IMR-90 (cell line): ENCODE data around the gene SYTL3. TPM values are rescaled to one million over a fixed set of nuclear protein-coding genes. Genes with fewer than 3 reads are reported as not detected.

Source experiments
- ATAC-seq: fragments of 200-7000 bp; cut with Tn5 transposase; 2 replicates; pipeline ENCODE4 v1.9.1; 2020; ENCODE audit warnings: low read depth, mild to moderate bottlenecking, moderate library complexity
- BruUV-seq: library from RNA; stranded (reverse); fragments of 400-500 nt; replicated peaks from 2 replicates; lab custom pipeline; 2021; lab: Mats Ljungman, UMichigan
- CTCF ChIA-PET: fragments of 300-600 bp; formaldehyde crosslinking; extraction: SDS; loops from one replicate; lab custom pipeline; 2021; ENCODE audit warnings: antibody characterized with exemption; lab: Yijun Ruan, JAX
- POLR2A ChIA-PET: fragments of 300-600 bp; sonication (Branson Sonifier 250); formaldehyde crosslinking; loops from one replicate; lab custom pipeline; 2022; ENCODE audit warnings: antibody characterized with exemption; ENCODE audit not compliant: unreplicated experiment; lab: Charles Lee
- DNase-seq: peaks from one replicate; pipeline ENCODE4 v3.0.0; 2013
- H2AFZ ChIP-seq: replicated peaks from 2 replicates; pipeline ENCODE3; 2013; ENCODE audit warnings: low read length, mild to moderate bottlenecking; ENCODE audit not compliant: poor library complexity
- H2AK5ac ChIP-seq: 2 replicates; pipeline ENCODE4 v1.6.1; 2013; ENCODE audit warnings: low read depth, low read length, inconsistent platforms
- H2AK9ac ChIP-seq: replicated peaks from 2 replicates; pipeline ENCODE3; 2013; ENCODE audit warnings: mild to moderate bottlenecking, low read depth, low read length, moderate library complexity; ENCODE audit not compliant: poor library complexity
- H2BK120ac ChIP-seq: 2 replicates; pipeline ENCODE4 v1.6.1; 2013; ENCODE audit warnings: low read depth, low read length, inconsistent platforms
- H2BK15ac ChIP-seq: 3 replicates; pipeline ENCODE4 v1.6.1; 2013; ENCODE audit warnings: low read depth, low read length, inconsistent platforms
- H2BK20ac ChIP-seq: 2 replicates; pipeline ENCODE4 v1.6.1; 2013; ENCODE audit warnings: low read depth, mild to moderate bottlenecking, inconsistent platforms, low read length, moderate library complexity
- H2BK5ac ChIP-seq: 2 replicates; pipeline ENCODE4 v1.6.1; 2013; ENCODE audit warnings: mild to moderate bottlenecking, low read depth, low read length, inconsistent platforms; ENCODE audit not compliant: poor library complexity, severe bottlenecking
- H3K14ac ChIP-seq: replicated peaks from 2 replicates; pipeline ENCODE4 v1.6.1; 2013; ENCODE audit warnings: low read depth, low read length, inconsistent platforms
- H3K18ac ChIP-seq: 2 replicates; pipeline ENCODE4 v1.6.1; 2013; ENCODE audit warnings: low read depth, low read length, control low read depth
- H3K23ac ChIP-seq: 2 replicates; pipeline ENCODE4 v1.6.1; 2013; ENCODE audit warnings: low read depth, low read length, inconsistent platforms
- H3K27ac ChIP-seq: 2 replicates; pipeline ENCODE4 v1.5.1; 2013; ENCODE audit warnings: mild to moderate bottlenecking, control low read depth, low read length; ENCODE audit not compliant: insufficient read depth
- H3K27me3 ChIP-seq: 2 replicates; pipeline ENCODE4 v1.6.1; 2013; ENCODE audit warnings: low read length; ENCODE audit not compliant: control insufficient read depth, insufficient read depth
- H3K36me3 ChIP-seq: 2 replicates; pipeline ENCODE4 v1.6.1; 2013; ENCODE audit warnings: low read length, mixed read lengths; ENCODE audit not compliant: control insufficient read depth, insufficient read depth
- H3K4ac ChIP-seq: 2 replicates; pipeline ENCODE4 v1.6.1; 2013; ENCODE audit warnings: low read depth, low read length, inconsistent platforms
- H3K4me1 ChIP-seq: 2 replicates; pipeline ENCODE4 v1.6.1; 2013; ENCODE audit warnings: low read length, mixed read lengths; ENCODE audit not compliant: control insufficient read depth, insufficient read depth
- H3K4me2 ChIP-seq: 2 replicates; pipeline ENCODE4 v1.6.1; 2013; ENCODE audit warnings: low read depth, mild to moderate bottlenecking, control low read depth, low read length, moderate library complexity
- H3K4me3 ChIP-seq: 2 replicates; pipeline ENCODE4 v1.5.1; 2013; ENCODE audit warnings: low read depth, mild to moderate bottlenecking, control low read depth, low read length, moderate library complexity; ENCODE audit not compliant: insufficient read depth
- H3K56ac ChIP-seq: 2 replicates; pipeline ENCODE4 v1.6.1; 2013; ENCODE audit warnings: low read length, inconsistent platforms; ENCODE audit not compliant: insufficient read depth; ENCODE audit errors: extremely low read depth
- H3K79me1 ChIP-seq, 2 experiments: 2 replicates each; pipeline ENCODE4 v1.6.1; 2013; ENCODE audit warnings: low read length in 2 of 2, inconsistent platforms in 1 of 2, low read depth in 1 of 2
- H3K9ac ChIP-seq: 2 replicates; pipeline ENCODE4 v1.6.1; 2013; ENCODE audit warnings: low read depth, low read length, control low read depth
- H3K9me1 ChIP-seq: 2 replicates; pipeline ENCODE4 v1.6.1; 2013; ENCODE audit warnings: low read length, inconsistent platforms; ENCODE audit not compliant: insufficient read depth
- H3K9me3 ChIP-seq: 2 replicates; pipeline ENCODE4 v1.6.1; 2013; ENCODE audit warnings: low read length; ENCODE audit not compliant: control insufficient read depth, insufficient read depth
- H4K20me1 ChIP-seq: 2 replicates; pipeline ENCODE4 v1.6.1; 2013; ENCODE audit warnings: low read length, inconsistent platforms; ENCODE audit not compliant: insufficient read depth
- H4K5ac ChIP-seq: 2 replicates; pipeline ENCODE4 v1.6.1; 2013; ENCODE audit warnings: mild to moderate bottlenecking, low read depth, low read length, control low read depth
- H4K8ac ChIP-seq, 2 experiments: 2 replicates each; pipeline ENCODE4 v1.6.1; 2013; ENCODE audit warnings: low read depth in 2 of 2, low read length in 2 of 2, control low read depth in 1 of 2, inconsistent platforms in 1 of 2
- H4K91ac ChIP-seq: 2 replicates; pipeline ENCODE4 v1.6.1; 2013; ENCODE audit warnings: low read depth, low read length, inconsistent platforms; ENCODE audit not compliant: insufficient read depth
- MAFK ChIP-seq: IDR thresholded peaks from 2 replicates; pipeline ENCODE4 v1.6.1; 2012; ENCODE audit warnings: low read depth, low read length, improper control_type of control experiment
- MXI1 ChIP-seq: IDR thresholded peaks from 2 replicates; pipeline ENCODE4 v1.6.1; 2012; ENCODE audit warnings: low read depth, mild to moderate bottlenecking, low read length, moderate library complexity, borderline replicate concordance
- RFX5 ChIP-seq: IDR thresholded peaks from 2 replicates; pipeline ENCODE4 v1.8.0; 2012; ENCODE audit warnings: low read depth, mild to moderate bottlenecking, low read length, moderate library complexity
- WGBS, 2 experiments: methylation state at CpG; one replicate each; pipeline versions ENCODE4 v1.1.5 to v1.1.7; 2013; ENCODE audit warnings: missing lambda C conversion rate in 2 of 2; ENCODE audit not compliant: insufficient read length in 1 of 2; ENCODE audit errors: extremely low coverage in 2 of 2; 5-methylcytosine and 5-hydroxymethylcytosine counted together
- dilution Hi-C: fragments of 300-500 bp; cut with HindIII; formaldehyde crosslinking; loops from one replicate; pipeline ENCODE4 v1.14.3; 2018; ENCODE audit warnings: low sequenced_read_pairs; ENCODE audit not compliant: unreplicated experiment
- in situ Hi-C: fragments of 300-500 bp; cut with MboI; formaldehyde crosslinking; loops from 3 replicates; pipeline ENCODE4 v1.14.3; 2019; ENCODE audit warnings: low sequenced_read_pairs, inconsistent platforms, mixed read lengths
- intact Hi-C: fragments of 100-400 bp; cut with micrococcal nuclease; formaldehyde crosslinking; loops from 2 replicates; pipeline ENCODE4 v1.10.0; 2022
- polyA plus RNA-seq, 3 experiments: library from polyadenylated mRNA; depleted of rRNA; stranded (reverse); fragments of >200 nt; gene quantifications; 2 replicates each; pipeline ENCODE4 v1.2.3, GENCODE V29; 2012; ENCODE audit warnings: low replicate concordance in 1 of 3
- total RNA-seq: library from RNA; depleted of rRNA; stranded (reverse); fragments of >200 nt; gene quantifications from 2 replicates; pipeline ENCODE4 v1.2.3, GENCODE V29; 2012

SYTL3 gene
- total and polyA plus RNA-seq, 2 of the 4 experiments (the other 2 are of a cell fraction), result 2.9 to 4.3 TPM

DNA sequence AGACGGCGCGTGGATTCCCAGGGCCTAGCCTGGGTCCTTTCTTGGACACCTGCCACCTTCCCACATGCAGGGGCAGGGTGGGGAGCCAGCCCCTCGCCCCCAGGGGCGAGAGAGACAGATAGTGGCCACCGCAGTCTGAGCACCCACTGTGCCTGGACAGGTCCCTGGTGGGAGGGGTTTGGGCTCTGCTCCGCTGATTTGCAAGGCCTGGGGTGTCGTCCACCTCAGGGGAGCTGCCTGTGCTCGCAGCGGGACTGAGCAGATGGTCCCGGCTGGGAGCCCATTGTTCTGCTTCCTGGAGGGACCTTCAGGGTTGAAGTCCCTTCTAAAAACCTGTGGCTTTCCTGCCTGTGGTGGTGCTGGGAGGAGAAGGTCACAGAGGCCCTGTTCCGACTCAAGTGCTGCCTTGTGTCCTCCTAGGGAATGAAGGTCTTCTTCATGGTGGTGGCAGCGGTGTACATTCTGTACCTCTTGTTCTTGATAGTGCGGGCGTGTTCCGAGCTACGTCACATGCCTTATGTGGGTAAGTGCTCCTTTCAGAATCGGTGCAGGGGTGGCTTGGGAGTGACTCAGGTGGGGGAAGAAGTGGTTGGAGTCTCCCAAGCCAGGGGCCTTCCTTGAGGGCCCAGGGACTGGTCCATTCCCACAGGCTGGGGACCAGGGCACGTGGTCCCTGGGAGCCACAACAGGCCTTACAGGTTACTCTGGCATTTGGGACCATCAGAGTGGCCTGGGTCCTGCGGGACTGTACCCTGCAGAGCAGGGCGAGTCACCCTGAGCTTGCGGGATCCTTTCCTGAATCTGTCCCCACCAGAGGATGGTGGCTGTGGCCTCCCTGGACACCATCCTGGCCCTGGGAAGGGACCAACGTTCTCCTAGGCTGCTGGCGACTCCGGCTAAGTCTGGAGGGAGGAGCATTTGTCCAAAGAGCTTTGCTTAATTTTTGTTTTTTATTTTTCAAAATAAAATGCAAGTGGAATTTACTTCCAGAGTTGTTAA is 24.9 kb upstream of the SYTL3 start:
- Histone ChIP-seq H4K5ac (no peak overlapping the region), H3K23ac (no peak overlapping the region), H3K14ac (no peak overlapping the region), H3K9me3 (no peaks in the 10 kb centered on the region), H2AFZ (no peak overlapping the region), H2BK5ac (no peak overlapping the region), H3K4me3 (no peak overlapping the region), H2AK9ac (peak overlapping the region; percentile 37), H3K27me3 (no peaks in the 10 kb centered on the region), H2BK120ac (no peak overlapping the region), H3K4ac (no peak overlapping the region), H2BK20ac (no peak overlapping the region), H4K91ac (no peak overlapping the region), H2BK15ac (no peak overlapping the region), H3K79me1 (peaks cover 11 to 45% of the 10 kb centered on the region in 2 experiments), H3K36me3 (peaks cover 51% of the 10 kb centered on the region), H4K20me1 (no peaks in the 10 kb centered on the region), H3K9ac (no peak overlapping the region), H3K27ac (no peak overlapping the region), H3K4me1 (no peaks in the 10 kb centered on the region), H4K8ac (no peak overlapping the region), H3K56ac (no peak overlapping the region), H3K9me1 (peaks cover 7% of the 10 kb centered on the region), H3K18ac (no peak overlapping the region), H3K4me2 (no peak overlapping the region), H2AK5ac (no peak overlapping the region)
- ATAC-seq (no peak), DNase-seq (no peak)
- in situ Hi-C loops (loop anchor here (25.0 kb wide), 1 partner anchor 1087 kb away; no protein-coding TSS in a partner anchor), dilution Hi-C loops (no loop called here), intact Hi-C loops (no loop called here)
- ChIA-PET CTCF (no interaction called here), POLR2A (no interaction called here)
- no TSS peak for BruUV-seq
- TF ChIP-seq MXI1 (no peak), RFX5 (no peak), MAFK (no peak)
- WGBS, 2 experiments, result 96% methylated on average over 8 of the region's 25 CpGs; no CpG with 5 or more reads in 1 of the 2 experiments
